ENCODE results near the gene ZNF615.
A peak's percentile ranks its signal among the peaks of the same experiment; 100 is the strongest.
"Not testable (repeated sequence)": the region's sequence is repeated elsewhere in the genome, so short reads cannot be mapped to it uniquely, and the experiment has no call there.

ZNF615 gene

GRCh38 chr19:51980116-51980736 is 27.8 kb downstream of the ZNF615 start:
- DNase-seq, result peak; percentile 27

DNA sequence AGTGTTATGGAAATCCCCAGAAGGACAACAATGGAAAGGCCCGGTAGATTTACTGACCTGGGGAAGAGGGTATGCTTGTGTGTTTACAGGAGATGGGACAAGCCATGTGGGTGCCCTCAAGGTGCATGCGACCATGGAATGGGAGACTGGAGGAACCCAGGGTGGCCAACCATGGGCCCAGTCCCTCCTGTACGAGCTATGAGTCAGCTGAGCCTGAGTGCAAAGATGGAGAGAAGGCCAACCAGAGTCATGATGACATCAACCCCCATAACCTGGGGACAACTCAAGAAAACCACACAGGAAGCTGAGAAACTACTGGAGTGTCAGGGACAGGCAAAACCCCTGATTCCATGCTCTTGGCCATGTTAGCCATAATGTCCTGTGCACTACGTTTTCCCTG is 29.1 kb downstream of the ZNF615 start:
- no peak for DNase-seq

- no peak for DNase-seq
Measured at GRCh38 chr19:51977346-51977745, 30.7 kb downstream of the ZNF615 start.

DNA sequence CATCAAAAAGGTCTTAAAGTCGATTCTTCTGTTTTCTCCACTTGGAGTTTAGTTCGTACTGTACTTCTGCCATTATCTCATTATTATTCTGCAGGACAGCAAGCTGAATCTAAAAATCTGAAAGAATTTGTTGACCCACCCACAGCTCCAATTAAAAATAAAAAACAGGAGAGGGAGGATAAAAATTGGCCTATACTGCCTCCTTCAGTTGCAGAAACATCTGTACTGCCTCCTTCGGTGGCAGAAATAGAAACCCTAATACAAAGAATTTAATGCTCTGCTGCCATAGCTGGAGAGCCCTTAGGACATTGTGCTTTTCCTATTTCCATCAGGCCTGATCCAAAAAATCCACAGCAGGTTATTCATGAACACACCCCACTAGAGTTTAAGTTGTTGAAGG is 31.2 kb downstream of the ZNF615 start:
- no peak for DNase-seq

GRCh38 chr19:51975787-51976186 is 32.2 kb downstream of the ZNF615 start:
- not testable (repeated sequence) for DNase-seq

- DNase-seq, result peak; percentile 23
Measured at GRCh38 chr19:51971624-51972023, 36.4 kb downstream of the ZNF615 start.

GRCh38 chr19:51970718-51971117 is 37.3 kb downstream of the ZNF615 start:
- DNase-seq, result no peak

DNA sequence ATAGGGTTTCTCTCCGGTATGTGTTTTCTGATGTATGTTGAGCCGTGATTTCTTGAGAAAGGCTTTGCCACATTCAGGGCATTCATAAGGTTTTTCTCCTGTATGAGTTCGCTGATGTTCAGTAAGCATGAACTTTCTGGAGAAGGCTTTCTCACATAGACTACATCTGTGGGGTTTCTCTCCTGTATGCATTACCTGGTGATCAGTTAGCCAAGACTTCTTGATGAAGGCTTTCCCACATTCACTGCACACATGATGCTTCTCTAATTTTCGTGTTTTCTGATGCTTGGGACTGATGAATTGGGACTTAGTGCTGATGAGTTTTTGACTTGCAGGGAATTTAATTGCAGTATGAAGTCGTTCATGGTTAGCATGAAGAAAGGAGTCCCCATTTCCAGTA is 42.4 kb downstream of the ZNF615 start:
- DNase-seq, result no peak

DNA sequence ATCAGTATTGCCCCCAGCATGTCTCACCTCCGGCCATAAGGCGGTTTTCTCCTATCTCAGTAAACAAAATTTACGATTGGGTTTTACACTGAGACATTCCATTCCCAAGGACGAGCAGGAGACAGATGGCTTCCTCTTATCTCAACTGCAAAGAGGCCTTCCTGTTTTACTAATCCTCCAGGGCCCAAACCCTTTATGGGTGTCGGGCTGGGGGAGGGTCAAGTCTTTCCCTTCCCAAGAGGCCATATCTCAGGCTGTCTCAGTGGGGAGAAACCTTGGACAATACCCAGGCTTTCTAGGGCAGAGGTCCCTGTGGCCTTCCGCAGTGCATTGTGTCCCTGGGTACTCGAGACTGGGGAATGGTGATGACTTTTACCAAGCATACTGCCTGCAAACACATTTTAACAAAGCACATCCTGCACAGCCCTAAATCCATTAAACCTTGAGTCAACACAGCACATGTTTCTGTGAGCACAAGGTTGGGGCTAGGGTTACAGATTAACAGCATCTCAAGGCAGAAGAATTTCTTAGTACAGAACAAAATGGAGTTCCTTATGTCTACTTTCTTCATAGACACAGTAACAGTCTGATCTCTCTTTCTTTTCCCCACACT is 47.3 kb downstream of the ZNF615 start:
- peak; percentile 93 for DNase-seq

DNA sequence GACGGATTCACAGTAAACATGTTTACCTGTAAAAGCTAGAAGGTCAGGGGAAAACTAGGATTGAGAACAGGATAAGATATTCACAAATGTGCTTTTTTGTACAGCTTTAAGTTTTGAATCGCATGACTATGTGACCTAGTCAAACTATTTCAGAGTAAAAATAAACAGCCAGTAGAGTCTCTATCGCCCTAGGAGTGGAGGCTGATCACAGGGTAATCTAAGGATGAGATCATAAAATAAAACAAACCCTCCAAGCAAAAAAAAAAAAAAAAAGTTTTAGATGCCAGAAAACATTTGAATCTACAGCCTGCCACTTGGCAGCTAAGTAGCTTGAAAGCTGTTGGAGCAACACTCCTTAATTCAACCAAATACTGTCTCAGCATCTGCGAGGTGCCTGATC is 48.2 kb downstream of the ZNF615 start:
- DNase-seq, result peak; percentile 24

DNA sequence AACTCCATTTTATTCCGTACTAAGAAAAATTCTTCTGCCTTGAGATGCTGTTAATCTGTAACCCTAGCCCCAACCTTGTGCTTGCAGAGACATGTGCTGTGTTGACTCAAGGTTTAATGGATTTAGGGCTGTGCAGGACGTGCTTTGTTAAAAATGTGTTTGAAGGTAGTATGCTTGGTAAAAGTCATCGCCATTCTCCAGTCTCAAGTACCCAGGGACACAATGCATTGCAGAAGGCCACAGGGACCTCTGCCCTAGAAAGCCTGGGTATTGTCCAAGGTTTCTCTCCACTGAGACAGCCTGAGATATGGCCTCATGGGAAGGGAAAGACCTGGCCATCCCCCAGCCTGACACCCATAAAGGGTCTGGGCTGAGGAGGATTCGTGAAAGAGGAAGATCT is 50.2 kb downstream of the ZNF615 start:
- DNase-seq, result not testable (repeated sequence)

DNA sequence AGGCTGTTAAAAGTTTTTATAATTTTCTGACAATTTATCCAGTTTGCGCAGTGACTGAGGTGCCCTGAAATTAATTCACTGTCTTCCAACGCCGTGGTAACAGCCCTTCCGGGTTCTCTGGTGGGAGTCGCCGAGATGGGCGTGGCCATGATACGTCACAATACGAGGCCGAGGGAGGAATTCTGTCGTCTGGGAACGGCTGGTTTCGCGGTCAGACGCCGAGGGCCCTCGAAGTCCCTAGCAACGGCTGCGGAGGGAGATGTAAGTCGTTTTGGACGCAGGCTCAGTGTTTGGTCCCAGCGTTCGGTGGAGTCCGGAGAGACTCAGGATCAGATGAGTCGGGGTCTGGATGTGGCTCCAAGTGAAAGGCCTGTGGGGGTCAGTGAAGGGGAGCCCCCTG is 59.0 kb downstream of the ZNF615 start:
- no peak for DNase-seq

- no peak for DNase-seq
Measured at GRCh38 chr19:51946602-51947001, 61.4 kb downstream of the ZNF615 start.

DNA sequence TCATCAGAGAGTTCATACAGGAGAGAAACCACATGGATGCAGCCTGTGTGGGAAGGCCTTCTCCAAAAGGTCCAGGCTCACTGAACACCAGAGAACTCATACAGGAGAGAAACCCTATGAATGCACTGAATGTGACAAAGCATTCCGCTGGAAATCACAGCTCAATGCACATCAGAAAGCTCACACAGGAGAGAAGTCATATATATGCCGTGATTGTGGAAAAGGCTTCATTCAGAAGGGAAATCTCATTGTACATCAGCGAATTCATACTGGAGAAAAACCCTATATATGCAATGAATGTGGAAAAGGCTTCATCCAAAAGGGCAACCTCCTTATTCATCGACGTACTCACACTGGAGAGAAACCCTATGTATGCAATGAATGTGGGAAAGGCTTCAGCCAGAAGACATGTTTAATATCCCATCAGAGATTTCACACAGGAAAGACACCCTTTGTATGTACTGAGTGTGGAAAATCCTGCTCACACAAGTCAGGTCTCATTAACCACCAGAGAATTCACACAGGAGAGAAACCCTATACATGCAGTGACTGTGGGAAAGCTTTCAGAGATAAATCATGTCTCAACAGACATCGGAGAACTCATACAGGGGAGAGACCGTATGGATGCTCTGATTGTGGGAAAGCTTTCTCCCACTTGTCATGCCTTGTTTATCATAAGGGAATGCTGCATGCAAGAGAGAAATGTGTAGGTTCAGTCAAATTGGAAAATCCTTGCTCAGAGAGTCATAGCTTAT is 63.0 kb downstream of the ZNF615 start:
- no peak for DNase-seq

All from OCI-M1 (cell line).